Activated naive CD4-positive, alpha-beta T cell treated with anti-CD3 and anti-CD28 coated beads, Interleukin-2, amount 50 U/mL, for 24 hours (primary cell): ENCODE measurements around the gene FUBP3.

Source experiments
- H3K27ac Mint-ChIP-seq: one replicate; pipeline ENCODE4 v1.8.0; 2021; ENCODE audit warnings: mild to moderate bottlenecking, mixed read lengths
- H3K27me3 Mint-ChIP-seq: one replicate; pipeline ENCODE4 v1.8.0; 2021; ENCODE audit warnings: mixed read lengths
- H3K36me3 Mint-ChIP-seq: one replicate; pipeline ENCODE4 v1.8.0; 2021; ENCODE audit warnings: mixed read lengths
- H3K4me1 Mint-ChIP-seq: one replicate; pipeline ENCODE4 v1.8.0; 2021; ENCODE audit warnings: mixed read lengths
- H3K4me3 Mint-ChIP-seq: one replicate; pipeline ENCODE4 v1.8.0; 2021; ENCODE audit warnings: mild to moderate bottlenecking, mixed read lengths
- H3K9me3 Mint-ChIP-seq: one replicate; pipeline ENCODE4 v1.8.0; 2021; ENCODE audit warnings: mixed read lengths

Gene FUBP3

DNA sequence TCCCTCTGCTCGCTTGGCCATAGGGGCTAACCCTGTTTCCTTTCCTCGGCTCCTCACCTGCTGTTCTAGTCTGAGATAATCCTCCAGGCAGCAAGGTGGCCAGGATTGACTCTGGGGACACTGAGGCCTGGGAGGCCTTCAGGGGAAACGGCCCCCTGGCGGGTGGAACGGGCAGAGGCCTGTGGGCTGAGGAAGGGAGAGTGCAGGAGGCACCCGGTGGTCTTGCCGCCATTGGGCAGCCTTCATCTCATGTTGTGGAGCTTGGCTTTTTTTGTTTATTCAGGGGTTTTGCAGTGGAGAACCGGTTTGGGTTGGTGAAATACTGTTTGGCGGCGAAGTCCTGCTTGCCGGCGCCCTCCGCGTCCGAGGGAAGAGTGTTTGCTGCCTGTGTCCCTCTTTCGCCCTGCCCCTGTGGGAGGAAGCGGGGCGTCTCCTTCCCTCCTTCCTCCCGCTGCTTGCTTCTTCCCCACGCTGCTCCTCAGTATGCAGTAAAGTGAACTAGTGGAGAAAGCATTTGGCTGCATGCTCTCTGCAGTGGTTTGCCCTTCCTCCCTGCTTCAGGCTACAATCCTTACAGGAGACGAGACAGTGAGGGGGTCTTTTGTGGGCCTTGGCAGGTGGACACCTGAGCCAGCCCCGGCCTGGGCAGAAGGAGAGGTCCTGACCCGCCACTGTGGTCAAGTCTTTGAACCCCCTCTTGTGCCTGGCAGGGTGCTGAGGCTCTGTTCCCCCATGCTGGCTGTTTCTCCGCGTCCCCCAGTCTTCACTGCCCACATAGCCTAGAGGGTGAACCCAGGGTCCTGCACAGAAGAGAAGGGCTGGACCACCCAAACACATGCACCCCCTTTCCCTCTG lies 54.2 kb downstream of the FUBP3 start:
- H3K36me3 Mint-ChIP-seq, result peaks cover 8% of the 10 kb centered on the region
- H3K27ac Mint-ChIP-seq, result no peak overlapping the region
- H3K9me3 Mint-ChIP-seq, result no peaks in the 10 kb centered on the region
- no peaks in the 10 kb centered on the region for H3K4me1 Mint-ChIP-seq
- no peaks in the 10 kb centered on the region for H3K27me3 Mint-ChIP-seq
- no peak overlapping the region for H3K4me3 Mint-ChIP-seq

GRCh38 chr9:130634191-130634768 lies 54.9 kb downstream of the FUBP3 start:
- H3K36me3 Mint-ChIP-seq, result peaks cover 8% of the 10 kb centered on the region
- no peaks in the 10 kb centered on the region for H3K27me3 Mint-ChIP-seq
- no peak overlapping the region for H3K27ac Mint-ChIP-seq

DNA sequence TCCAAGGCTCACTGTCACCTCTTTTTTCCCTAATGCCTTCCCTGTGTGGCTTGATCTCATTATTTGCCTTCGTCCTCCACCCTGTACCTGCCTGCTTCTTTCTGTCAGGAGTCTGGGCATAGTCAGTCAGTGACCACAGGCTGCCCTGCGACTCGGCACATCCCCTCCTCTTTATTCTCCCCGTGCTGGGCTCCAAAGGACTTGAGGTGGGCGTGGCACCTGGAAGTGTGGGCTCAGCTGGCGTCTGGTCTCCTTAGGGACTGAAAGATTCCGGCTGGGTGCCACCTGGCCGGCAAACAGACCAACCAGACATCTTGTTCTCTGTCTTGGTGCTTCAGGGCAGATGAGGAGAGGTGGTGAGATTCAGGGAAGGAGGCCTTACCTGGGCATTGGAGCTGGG lies 55.4 kb downstream of the FUBP3 start:
- H3K27me3 Mint-ChIP-seq, result no peaks in the 10 kb centered on the region
- no peaks in the 10 kb centered on the region for H3K9me3 Mint-ChIP-seq
- peaks cover 8% of the 10 kb centered on the region for H3K36me3 Mint-ChIP-seq
- no peak overlapping the region for H3K27ac Mint-ChIP-seq
- H3K4me3 Mint-ChIP-seq, result no peak overlapping the region
- no peaks in the 10 kb centered on the region for H3K4me1 Mint-ChIP-seq

More at GRCh38 chr9:130634191-130634768, 54.9 kb downstream of the FUBP3 start:
- H3K4me1 Mint-ChIP-seq, result no peaks in the 10 kb centered on the region
- no peak overlapping the region for H3K4me3 Mint-ChIP-seq
- no peaks in the 10 kb centered on the region for H3K9me3 Mint-ChIP-seq

DNA sequence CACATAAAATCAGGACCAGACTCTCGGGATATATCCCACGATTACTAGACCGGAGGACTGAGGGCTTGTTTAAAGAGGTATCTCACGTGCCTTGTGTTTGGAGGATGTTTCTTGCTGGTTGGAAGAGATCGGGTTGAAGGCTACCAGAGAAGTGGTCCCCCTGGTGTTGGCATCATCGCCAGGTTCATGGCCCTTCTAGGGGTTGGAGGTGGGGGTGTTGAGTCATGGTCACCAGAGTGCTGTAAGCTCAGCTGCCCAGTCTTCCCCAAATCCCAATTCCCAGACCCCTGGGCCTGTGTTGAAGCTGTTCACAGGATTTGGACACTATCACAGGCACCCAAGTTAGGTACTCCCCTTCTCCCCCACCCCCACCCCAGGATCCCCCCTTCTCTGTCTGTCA lies 55.9 kb downstream of the FUBP3 start:
- no peaks in the 10 kb centered on the region for H3K9me3 Mint-ChIP-seq
- H3K4me1 Mint-ChIP-seq, result no peaks in the 10 kb centered on the region
- H3K4me3 Mint-ChIP-seq, result no peak overlapping the region
- H3K27me3 Mint-ChIP-seq, result no peaks in the 10 kb centered on the region
- H3K36me3 Mint-ChIP-seq, result peaks cover 8% of the 10 kb centered on the region
- H3K27ac Mint-ChIP-seq, result no peak overlapping the region

GRCh38 chr9:130635721-130636647 lies 56.6 kb downstream of the FUBP3 start:
- H3K9me3 Mint-ChIP-seq, result no peaks in the 10 kb centered on the region
- no peaks in the 10 kb centered on the region for H3K27me3 Mint-ChIP-seq
- no peaks in the 10 kb centered on the region for H3K4me1 Mint-ChIP-seq
- H3K4me3 Mint-ChIP-seq, result no peak overlapping the region
- H3K36me3 Mint-ChIP-seq, result peaks cover 8% of the 10 kb centered on the region
- no peak overlapping the region for H3K27ac Mint-ChIP-seq

GRCh38 chr9:130636648-130637020 lies 57.3 kb downstream of the FUBP3 start:
- no peaks in the 10 kb centered on the region for H3K9me3 Mint-ChIP-seq
- peaks cover 8% of the 10 kb centered on the region for H3K36me3 Mint-ChIP-seq
- no peak overlapping the region for H3K4me3 Mint-ChIP-seq
- no peaks in the 10 kb centered on the region for H3K4me1 Mint-ChIP-seq
- H3K27me3 Mint-ChIP-seq, result no peaks in the 10 kb centered on the region
- H3K27ac Mint-ChIP-seq, result no peak overlapping the region

DNA sequence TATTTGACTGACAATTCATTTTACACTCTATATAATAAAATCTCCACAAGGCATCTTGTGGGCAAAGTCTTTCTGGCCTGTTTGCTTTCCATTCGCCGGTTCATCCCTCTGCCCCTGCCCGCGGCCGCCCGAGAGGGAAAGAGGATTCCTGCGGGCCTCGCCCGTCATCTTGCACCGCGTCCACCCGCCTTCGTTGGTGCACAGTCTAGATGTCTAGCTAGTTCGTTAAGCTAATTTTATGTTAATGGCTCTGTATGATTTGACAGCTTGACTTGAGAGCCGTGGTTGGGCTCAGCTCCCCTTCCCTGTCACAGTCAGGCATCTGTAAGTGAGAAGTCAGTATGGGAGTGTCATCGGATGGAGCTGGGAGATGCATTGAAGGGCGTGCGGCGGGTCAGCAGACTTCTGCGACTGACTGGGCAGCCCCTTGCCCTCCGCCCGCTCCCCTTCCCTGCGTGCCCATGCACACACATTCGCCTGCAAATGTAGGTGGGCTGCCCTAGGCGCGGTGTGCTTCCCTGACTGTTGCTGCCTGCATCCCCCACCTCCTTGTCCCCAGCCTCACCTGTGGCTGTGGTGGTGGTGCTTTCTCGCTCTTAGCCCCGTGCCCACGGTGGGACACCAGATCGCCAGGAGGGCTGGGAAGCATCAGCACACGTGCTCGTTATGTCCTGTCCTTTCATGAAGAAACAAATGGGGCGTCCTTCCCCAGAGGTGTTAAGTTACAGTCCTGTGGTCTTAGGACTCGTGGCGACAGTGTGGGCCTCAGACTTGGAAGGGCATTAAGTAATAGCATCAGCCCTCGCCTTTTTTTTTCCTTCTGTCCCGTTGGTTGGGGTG lies 59.1 kb downstream of the FUBP3 start:
- Mint-ChIP-seq H3K9me3 (no peaks in the 10 kb centered on the region), H3K27me3 (no peaks in the 10 kb centered on the region), H3K4me3 (no peak overlapping the region), H3K27ac (peak overlapping the region; percentile 17), H3K36me3 (peaks cover 6% of the 10 kb centered on the region), H3K4me1 (no peaks in the 10 kb centered on the region)

DNA sequence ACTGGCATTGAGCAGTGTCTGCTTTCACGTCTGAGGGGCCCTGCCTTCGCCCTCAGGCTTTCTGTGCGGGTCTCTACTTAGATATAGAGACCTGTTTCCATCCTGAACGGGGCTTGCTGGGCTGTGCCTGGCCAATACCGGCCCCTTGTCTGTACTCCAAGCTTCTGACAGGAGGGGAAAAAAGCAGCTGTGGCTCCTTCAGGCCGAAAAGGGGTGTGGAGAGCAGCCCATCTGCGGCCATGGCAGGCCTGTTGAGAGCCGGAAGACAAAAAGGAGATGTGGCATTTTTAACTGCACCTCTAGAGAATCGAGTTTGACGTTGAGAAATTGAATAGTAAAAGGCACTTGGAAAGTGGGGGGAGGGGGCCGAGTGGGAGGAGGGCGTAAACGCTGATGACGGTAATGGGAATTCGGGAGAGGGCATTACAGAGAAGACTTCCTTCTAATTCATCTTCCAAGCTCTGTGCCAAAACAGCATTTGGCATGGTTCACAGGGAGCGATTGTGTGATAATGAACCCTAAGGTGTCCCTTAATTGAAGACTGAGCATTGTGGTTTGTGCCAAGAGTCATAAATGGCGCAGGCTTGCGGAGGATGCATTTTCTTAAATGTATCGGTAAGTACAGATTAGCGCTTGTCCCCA lies 59.9 kb downstream of the FUBP3 start:
- Mint-ChIP-seq H3K4me3 (no peak overlapping the region), H3K9me3 (no peaks in the 10 kb centered on the region), H3K4me1 (no peaks in the 10 kb centered on the region), H3K27ac (no peak overlapping the region), H3K36me3 (peaks cover 6% of the 10 kb centered on the region), H3K27me3 (no peaks in the 10 kb centered on the region)

DNA sequence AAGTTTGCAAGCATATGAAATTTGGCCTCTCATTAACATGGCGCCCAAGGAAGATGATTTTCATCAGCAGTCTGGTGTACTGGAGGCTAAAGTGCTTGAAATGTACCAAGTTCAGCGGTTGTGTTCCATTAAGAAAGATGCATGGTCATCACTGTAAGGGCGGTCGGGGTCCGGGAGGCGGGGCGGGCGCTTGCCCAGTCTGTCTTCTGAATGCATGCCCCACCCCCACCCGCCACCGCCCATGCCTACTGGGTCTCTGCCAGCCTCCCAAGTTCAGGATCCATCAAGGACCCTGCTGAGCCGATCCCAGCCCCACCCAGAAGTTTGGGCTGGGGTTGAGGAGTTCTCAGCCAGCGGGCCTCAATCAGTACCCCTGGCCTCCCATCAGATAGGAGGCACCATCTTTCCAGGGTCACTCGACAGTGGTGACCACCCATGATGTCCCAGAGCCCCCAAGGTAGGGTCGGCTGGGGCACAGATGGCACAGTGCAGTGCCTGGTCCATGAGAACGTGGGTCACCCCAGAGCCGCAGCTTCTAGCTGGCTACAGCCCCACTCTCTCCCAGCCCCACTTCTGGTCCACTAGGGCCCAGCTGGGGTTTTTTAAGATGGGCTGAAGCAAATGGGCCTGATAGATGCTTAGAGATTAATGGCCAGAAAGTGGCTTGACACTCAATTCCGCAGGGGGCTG lies 60.6 kb downstream of the FUBP3 start:
- Mint-ChIP-seq H3K4me3 (no peak overlapping the region), H3K27me3 (no peaks in the 10 kb centered on the region), H3K27ac (no peak overlapping the region), H3K9me3 (no peaks in the 10 kb centered on the region), H3K36me3 (peaks cover 4% of the 10 kb centered on the region), H3K4me1 (no peaks in the 10 kb centered on the region)

DNA sequence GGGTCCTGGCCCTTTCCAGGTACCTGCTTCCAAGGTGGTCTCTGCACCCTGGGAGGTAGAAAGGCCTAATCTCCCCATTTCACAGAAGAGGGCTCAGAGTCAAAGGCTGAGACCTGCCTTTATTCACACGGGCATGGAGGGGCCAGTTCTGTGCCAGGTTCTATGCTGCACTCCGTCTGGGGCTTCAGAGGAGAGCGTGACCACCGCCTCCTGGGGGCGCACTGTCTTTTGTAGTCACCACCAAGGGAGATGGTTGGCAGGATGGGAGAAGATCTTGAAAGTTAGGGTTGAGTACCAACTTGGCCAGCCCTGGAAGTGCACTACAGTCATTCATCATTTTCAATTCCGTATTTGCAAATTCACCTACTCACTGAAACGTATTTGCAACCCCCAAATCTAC lies 61.3 kb downstream of the FUBP3 start:
- H3K36me3 Mint-ChIP-seq, result peaks cover 4% of the 10 kb centered on the region
- no peak overlapping the region for H3K4me3 Mint-ChIP-seq
- H3K9me3 Mint-ChIP-seq, result peaks cover 1% of the 10 kb centered on the region
- no peaks in the 10 kb centered on the region for H3K27me3 Mint-ChIP-seq
- no peaks in the 10 kb centered on the region for H3K4me1 Mint-ChIP-seq
- H3K27ac Mint-ChIP-seq, result no peak overlapping the region

GRCh38 chr9:130642926-130643325 lies 63.5 kb downstream of the FUBP3 start:
- Mint-ChIP-seq H3K36me3 (peaks cover 3% of the 10 kb centered on the region), H3K9me3 (peaks cover 8% of the 10 kb centered on the region), H3K27ac (no peak overlapping the region)

DNA sequence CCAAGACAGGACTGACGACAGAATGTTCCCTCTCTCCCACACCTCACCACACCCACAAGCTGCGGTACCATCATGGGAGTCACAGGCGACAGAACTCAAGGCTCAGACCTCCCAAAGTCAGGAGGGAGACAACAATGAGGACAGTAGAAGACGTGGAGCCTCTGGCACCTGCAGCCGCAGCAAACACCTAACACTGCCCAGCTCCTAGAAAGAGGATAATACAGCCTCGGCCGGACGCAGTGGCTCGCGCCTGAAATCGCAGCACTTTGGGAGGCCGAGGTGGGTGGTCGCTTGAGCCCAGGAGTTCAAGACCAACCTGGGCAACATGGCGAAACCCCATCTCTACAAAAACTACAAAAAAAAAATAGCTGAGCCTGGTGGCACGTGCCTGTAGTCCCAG lies 71.8 kb downstream of the FUBP3 start:
- Mint-ChIP-seq H3K4me3 (no peak overlapping the region), H3K9me3 (peaks cover 1% of the 10 kb centered on the region), H3K27ac (no peak overlapping the region), H3K27me3 (peaks cover 13% of the 10 kb centered on the region), H3K4me1 (no peaks in the 10 kb centered on the region), H3K36me3 (no peaks in the 10 kb centered on the region)

More at GRCh38 chr9:130642926-130643325, 63.5 kb downstream of the FUBP3 start:
- Mint-ChIP-seq H3K4me1 (no peaks in the 10 kb centered on the region), H3K27me3 (peaks cover 2% of the 10 kb centered on the region), H3K4me3 (no peak overlapping the region)

DNA sequence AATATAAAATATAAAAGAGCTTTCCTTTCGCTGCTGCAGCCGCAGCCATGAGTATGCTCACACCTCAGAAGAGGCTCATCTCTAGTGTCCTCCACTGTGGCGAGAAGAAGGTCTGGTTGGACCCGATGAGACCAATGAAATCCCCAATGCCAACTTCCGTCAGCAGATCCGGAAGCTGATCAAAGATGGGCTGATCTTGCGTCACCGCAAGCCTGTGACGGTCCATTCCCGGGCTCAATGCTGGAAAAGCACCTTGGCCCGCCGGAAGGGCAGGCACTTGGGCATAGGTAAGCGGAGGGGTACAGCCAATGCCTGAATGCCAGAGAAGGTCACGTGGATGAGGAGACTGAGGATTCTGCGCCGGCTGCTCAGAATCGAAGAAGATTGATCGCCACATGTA lies 72.4 kb downstream of the FUBP3 start:
- Mint-ChIP-seq H3K4me1 (no peaks in the 10 kb centered on the region), H3K27me3 (peaks cover 13% of the 10 kb centered on the region), H3K9me3 (no peaks in the 10 kb centered on the region), H3K27ac (no peak overlapping the region), H3K4me3 (no peak overlapping the region), H3K36me3 (no peaks in the 10 kb centered on the region)

DNA sequence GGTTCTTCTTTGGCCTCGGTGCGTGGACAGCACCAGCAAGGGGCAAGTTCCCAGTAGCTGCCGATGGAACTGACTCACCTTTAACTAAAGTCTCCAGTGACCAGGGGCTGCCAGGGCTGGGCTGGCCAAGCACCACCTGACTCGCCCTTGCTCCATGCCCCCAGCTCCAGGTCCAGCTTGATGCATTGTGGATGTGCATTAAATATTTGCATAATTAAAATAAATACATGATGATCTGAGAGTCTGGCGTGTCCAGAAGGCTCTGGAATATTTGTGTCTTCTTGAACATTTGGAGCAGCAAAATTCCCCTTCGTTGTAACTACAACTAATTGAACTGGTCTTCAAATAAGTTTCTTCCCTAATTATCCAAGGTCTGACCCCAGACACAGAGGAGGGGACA lies 75.5 kb downstream of the FUBP3 start:
- no peak overlapping the region for H3K4me3 Mint-ChIP-seq
- peaks cover 32% of the 10 kb centered on the region for H3K27me3 Mint-ChIP-seq
- H3K9me3 Mint-ChIP-seq, result no peaks in the 10 kb centered on the region
- H3K4me1 Mint-ChIP-seq, result peaks cover 3% of the 10 kb centered on the region
- no peaks in the 10 kb centered on the region for H3K36me3 Mint-ChIP-seq
- H3K27ac Mint-ChIP-seq, result no peak overlapping the region
